Sigmoid colon (tissue), 7 donors: ENCODE data around the gene MDP1. TPM values are rescaled to one million over a fixed set of nuclear protein-coding genes. Genes with fewer than 3 reads are reported as not detected.

Source experiments
- DNase-seq: peaks from one replicate; pipeline ENCODE4 v3.0.0-alpha.2; 2019
- H3K27ac ChIP-seq, 4 donors: fragments of 200-600 bp; sonication (generic); one replicate each; pipeline ENCODE4 v1.5.1; 2016 to 2019; ENCODE audit warnings: mild to moderate bottlenecking in 1 of 4
- H3K27me3 ChIP-seq, 3 donors: fragments of 200-600 bp; sonication (generic); one replicate each; pipeline ENCODE4 v1.5.1; 2019; ENCODE audit warnings: mild to moderate bottlenecking in 1 of 3
- H3K36me3 ChIP-seq, 4 donors: fragments of 200-600 bp; sonication (generic); one replicate each; pipeline ENCODE4 v1.5.1; 2016 to 2019
- H3K4me1 ChIP-seq, 4 donors: fragments of 200-600 bp; sonication (generic); one replicate each; pipeline ENCODE4 v1.5.1; 2017 to 2019
- H3K4me3 ChIP-seq, 4 donors: fragments of 200-600 bp; sonication (generic); one replicate each; pipeline ENCODE4 v1.5.1; 2017 to 2019; ENCODE audit warnings: mild to moderate bottlenecking in 2 of 4, moderate library complexity in 1 of 4
- H3K9me3 ChIP-seq, 4 donors: fragments of 200-600 bp in 3 of 4; sonication (generic) in 3 of 4; one replicate each; pipeline versions ENCODE4 v1.5.1 to v1.6.1; 2013 to 2019
- EP300 ChIP-seq, 4 donors: sonication (generic); formaldehyde crosslinking; IDR thresholded peaks; one replicate each; pipeline ENCODE4 v1.6.1; 2017; ENCODE audit warnings: antibody characterized with exemption in 4 of 4
- POLR2A ChIP-seq, 2 donors: fragments of 450-650 bp; IDR thresholded peaks; one replicate each; pipeline ENCODE4 v1.6.1; 2016; ENCODE audit warnings: antibody characterized with exemption in 2 of 2, mild to moderate bottlenecking in 2 of 2, moderate library complexity in 2 of 2
- POLR2AphosphoS5 ChIP-seq, 4 donors: sonication (generic); formaldehyde crosslinking; IDR thresholded peaks; one replicate each; pipeline ENCODE4 v1.6.1; 2017; ENCODE audit warnings: antibody characterized with exemption in 4 of 4
- WGBS, 2 donors: extraction: QIAGEN DNeasy Blood & Tissue Kit; methylation state at CpG; one replicate each; pipeline ENCODE4 v1.1.7; 2013; 5-methylcytosine and 5-hydroxymethylcytosine counted together
- intact Hi-C: fragments of 100-400 bp; cut with DNase I; formaldehyde crosslinking; loops from one replicate; pipeline ENCODE4 v1.15.1; 2023
- polyA plus RNA-seq, 3 donors: library from polyadenylated mRNA; stranded (reverse); fragments of 200-250 nt; gene quantifications; one replicate each; pipeline ENCODE4 v1.2.3, GENCODE V29; 2013
- total RNA-seq, 4 donors: library from RNA; depleted of rRNA; stranded (reverse); fragments of >200 nt; gene quantifications; one replicate each; pipeline ENCODE4 v1.1.0, GENCODE V29; 2016
- TF ChIP-seq, protein P1 (sequence below), 4 experiments: fragments of 450-650 bp in 3 of 4; fragments of 200-600 bp in 1 of 4; IDR thresholded peaks; one replicate each; pipeline ENCODE4 v1.5.1; 2016 to 2019; ENCODE audit warnings: antibody characterized with exemption in 4 of 4, mild to moderate bottlenecking in 3 of 4, moderate library complexity in 2 of 4
- donor health status: healthy with polysubstance abuse.
- donor health status: Bipolar disorder and iron deficiency.
- donor health status: healthy.

Gene MDP1
- total and polyA plus RNA-seq, 7 donors = 15.1 to 34.2 (median 28.8) TPM

DNA sequence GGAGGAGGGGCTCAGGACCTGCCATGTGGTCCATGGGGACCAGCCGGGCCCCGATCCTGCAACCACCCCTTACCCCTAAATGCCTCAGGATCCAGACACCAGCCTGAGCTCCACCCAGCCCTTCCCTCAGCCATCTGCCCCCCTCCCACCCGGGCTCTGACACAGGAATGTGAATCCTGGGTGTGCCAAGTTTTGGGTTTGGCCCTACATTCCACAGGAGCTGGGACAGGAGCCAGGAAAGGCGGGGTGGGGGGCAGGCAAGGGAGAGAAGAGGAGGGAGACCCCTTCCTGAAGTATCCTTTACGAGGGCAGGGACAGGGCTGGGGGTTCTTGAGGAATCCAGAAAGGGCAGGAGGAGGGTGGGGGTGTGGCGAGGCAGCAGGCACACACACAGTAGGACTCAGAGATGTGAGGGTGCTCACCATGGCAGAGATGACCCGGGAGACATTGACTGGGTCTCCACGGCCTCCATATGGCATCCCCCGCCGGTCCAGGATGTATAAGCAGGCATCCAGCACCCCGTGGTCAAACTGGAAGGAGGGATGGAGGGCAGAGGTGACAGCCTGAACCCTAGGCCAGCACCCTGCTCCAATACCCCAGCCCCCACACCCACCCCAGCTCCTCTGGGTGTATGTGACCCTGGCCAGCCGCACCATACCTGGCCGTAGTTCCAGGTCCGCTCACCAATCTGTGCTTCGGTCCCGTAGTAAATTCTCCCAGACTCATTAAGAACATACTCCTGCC is 43.6 kb upstream of the MDP1 start:
- DNase-seq = no peak
- Histone ChIP-seq H3K27me3 (no peaks in the 10 kb centered on the region), H3K4me1 (no peaks in the 10 kb centered on the region), H3K9me3 (no peaks in the 10 kb centered on the region), H3K4me3 (no peak overlapping the region), H3K36me3 (no peaks in the 10 kb centered on the region), H3K27ac (no peak overlapping the region)
- no peak for TF ChIP-seq POLR2AphosphoS5 (IDR thresholded peaks at IDR 0.05)
- no peak for TF ChIP-seq POLR2A (IDR thresholded peaks at IDR 0.05)
- TF ChIP-seq, protein P1, sequence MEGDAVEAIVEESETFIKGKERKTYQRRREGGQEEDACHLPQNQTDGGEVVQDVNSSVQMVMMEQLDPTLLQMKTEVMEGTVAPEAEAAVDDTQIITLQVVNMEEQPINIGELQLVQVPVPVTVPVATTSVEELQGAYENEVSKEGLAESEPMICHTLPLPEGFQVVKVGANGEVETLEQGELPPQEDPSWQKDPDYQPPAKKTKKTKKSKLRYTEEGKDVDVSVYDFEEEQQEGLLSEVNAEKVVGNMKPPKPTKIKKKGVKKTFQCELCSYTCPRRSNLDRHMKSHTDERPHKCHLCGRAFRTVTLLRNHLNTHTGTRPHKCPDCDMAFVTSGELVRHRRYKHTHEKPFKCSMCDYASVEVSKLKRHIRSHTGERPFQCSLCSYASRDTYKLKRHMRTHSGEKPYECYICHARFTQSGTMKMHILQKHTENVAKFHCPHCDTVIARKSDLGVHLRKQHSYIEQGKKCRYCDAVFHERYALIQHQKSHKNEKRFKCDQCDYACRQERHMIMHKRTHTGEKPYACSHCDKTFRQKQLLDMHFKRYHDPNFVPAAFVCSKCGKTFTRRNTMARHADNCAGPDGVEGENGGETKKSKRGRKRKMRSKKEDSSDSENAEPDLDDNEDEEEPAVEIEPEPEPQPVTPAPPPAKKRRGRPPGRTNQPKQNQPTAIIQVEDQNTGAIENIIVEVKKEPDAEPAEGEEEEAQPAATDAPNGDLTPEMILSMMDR (IDR thresholded peaks at IDR 0.05) = no peak
- TF ChIP-seq EP300 (IDR thresholded peaks at IDR 0.05) = no peak
- intact Hi-C loops = no loop called here
- 82 to 87% methylated on average over 16 of the region's 16 CpGs for WGBS, 2 donors

DNA sequence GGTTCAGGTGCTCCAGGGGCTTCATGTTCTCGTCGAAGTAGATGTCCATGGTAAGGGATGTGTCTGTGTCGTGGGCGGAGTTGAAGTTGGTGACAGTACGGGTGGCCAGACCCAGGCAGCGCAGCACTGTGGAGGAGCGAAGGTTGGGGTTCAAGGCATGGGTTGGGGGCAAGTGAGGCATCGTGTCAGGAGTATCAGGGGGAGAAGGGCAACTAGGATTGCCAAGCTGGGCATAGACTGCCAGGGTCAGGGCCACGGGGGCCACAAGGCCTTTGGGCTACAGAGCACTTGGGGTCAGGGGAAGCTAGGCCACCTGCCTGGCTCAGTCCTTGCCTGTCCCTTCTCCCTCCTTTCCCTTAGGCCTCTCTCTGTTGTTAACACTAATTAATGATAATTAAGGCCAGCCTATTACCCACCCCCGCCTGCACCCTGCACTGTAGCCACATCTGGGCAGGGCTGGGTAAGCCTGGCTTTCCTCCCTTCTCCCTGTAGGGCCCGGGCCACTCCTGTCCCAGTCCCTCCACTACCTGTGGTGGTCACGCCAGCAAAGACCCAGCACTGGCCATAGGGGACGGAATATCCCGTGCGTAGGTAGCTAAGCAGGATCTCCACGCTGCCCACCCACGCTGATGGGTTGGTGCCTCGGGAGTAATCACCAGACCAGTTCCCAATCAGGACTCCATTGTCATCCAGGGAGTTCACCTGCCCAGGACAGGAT is 42.8 kb upstream of the MDP1 start:
- no peak overlapping the region for H3K4me3 ChIP-seq
- no peak for TF ChIP-seq EP300 (IDR thresholded peaks at IDR 0.05)
- TF ChIP-seq, protein P1 (IDR thresholded peaks at IDR 0.05) = no peak
- intact Hi-C loops = no loop called here
- no peaks in the 10 kb centered on the region for H3K4me1 ChIP-seq
- no peaks in the 10 kb centered on the region for H3K27me3 ChIP-seq
- no peak overlapping the region for H3K27ac ChIP-seq
- H3K9me3 ChIP-seq = no peaks in the 10 kb centered on the region
- WGBS, 2 donors = 96% methylated on average over 18 of the region's 18 CpGs
- DNase-seq = no peak
- no peaks in the 10 kb centered on the region for H3K36me3 ChIP-seq

DNA sequence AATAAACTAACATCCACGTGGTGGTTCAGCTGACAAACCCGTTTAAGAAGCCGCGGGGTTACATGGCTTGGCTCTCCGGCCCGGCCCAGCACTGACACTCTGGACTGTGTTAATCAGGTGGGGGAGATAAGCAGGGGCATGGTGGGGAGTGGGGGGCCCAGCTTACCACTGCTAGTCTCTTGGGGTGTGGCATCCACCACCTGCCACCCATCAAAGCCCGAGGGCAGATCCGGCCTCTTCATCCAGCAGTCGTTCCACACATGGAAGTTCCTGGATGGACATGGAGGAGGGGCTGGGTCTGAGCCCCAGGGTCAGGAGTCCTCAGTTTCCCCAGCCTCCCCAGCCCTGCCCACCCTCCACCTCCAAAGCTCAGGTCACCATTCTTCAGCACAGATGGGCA is 42.3 kb upstream of the MDP1 start:
- Histone ChIP-seq H3K27me3 (no peaks in the 10 kb centered on the region), H3K9me3 (no peaks in the 10 kb centered on the region), H3K36me3 (no peaks in the 10 kb centered on the region), H3K4me1 (no peaks in the 10 kb centered on the region), H3K4me3 (no peak overlapping the region), H3K27ac (no peak overlapping the region)
- no peak for TF ChIP-seq POLR2A (IDR thresholded peaks at IDR 0.05)
- no peak for DNase-seq
- intact Hi-C loops = no loop called here
- 89 to 92% methylated on average over 9 of the region's 9 CpGs for WGBS, 2 donors

DNA sequence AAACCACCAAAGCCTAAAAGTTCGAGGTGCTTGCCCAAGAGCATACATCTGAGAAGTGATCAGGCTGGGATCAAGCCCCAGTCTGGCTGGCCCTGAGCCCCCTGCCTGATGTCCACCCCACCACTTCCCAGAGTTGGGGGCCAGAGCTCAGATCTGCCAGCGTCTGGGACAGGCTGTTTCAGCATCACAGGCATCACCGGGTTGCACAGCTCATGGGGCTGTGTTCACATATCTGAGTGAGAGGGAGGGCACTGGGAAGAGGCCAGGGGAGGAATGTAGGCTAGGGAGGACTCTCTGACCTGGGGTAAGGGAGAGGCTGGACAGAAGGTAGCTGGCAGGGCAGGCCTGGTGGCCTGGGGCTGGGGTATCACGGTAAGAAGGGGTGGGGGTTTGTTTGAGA is 41.1 kb upstream of the MDP1 start:
- TF ChIP-seq POLR2A (IDR thresholded peaks at IDR 0.05) = no peak
- no peak for TF ChIP-seq EP300 (IDR thresholded peaks at IDR 0.05)
- no peak for TF ChIP-seq POLR2AphosphoS5 (IDR thresholded peaks at IDR 0.05)
- TF ChIP-seq, protein P1 (IDR thresholded peaks at IDR 0.05) = no peak
- intact Hi-C loops = no loop called here
- DNase-seq = no peak
- Histone ChIP-seq H3K9me3 (no peaks in the 10 kb centered on the region), H3K4me1 (no peaks in the 10 kb centered on the region), H3K27me3 (no peaks in the 10 kb centered on the region), H3K36me3 (no peaks in the 10 kb centered on the region), H3K27ac (no peak overlapping the region), H3K4me3 (no peak overlapping the region)
- WGBS, 2 donors = 86 to 87% methylated on average over 4 of the region's 4 CpGs

DNA sequence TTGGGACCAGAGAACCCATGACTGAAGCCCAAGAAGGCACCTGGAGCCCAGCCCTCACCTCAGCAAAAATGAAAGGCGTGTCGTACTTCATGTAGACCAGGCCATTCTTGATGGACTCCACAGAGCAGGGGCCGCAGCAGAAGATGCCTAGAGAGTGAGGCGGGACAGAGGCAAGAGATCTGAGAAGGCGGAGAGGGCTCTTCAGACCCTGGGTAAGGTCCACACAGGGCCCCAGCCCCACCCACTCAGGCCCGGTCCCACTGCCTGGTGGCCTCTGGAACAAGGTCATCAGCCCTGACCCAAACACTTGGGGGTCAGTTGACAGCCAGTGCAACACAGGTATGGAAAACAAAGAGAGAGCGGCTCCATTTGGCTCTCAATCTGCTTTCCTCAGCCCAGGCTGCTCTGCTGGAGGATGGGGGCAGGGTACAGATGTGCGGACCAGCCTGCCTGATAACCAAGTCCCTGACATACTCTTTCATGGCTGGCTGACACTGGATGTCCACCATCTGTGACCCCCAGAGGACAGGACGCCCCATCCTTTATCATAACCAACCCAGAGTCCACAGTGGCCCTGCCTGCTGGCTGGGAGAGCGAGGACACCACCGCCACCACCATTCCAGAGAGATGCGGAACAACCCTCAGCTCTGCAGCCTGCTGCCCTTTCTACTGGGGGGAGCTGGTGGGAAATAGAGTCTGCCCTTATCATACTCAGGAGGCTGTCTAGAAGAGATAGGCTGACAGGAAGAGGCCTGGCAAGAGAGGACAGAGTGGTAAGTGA is 40.3 kb upstream of the MDP1 start:
- no peaks in the 10 kb centered on the region for H3K36me3 ChIP-seq

More for the DNA sequence above, 40.3 kb upstream of the MDP1 start:
- DNase-seq = no peak
- H3K4me3 ChIP-seq = no peak overlapping the region
- intact Hi-C loops = no loop called here
- H3K4me1 ChIP-seq = no peaks in the 10 kb centered on the region
- WGBS, 2 donors = 95 to 96% methylated on average over 12 of the region's 12 CpGs
- no peaks in the 10 kb centered on the region for H3K9me3 ChIP-seq
- H3K27ac ChIP-seq = no peak overlapping the region
- H3K27me3 ChIP-seq = no peaks in the 10 kb centered on the region
- TF ChIP-seq EP300 (IDR thresholded peaks at IDR 0.05) = no peak
- no peak for TF ChIP-seq POLR2AphosphoS5 (IDR thresholded peaks at IDR 0.05)
- no peak for TF ChIP-seq POLR2A (IDR thresholded peaks at IDR 0.05)
- TF ChIP-seq, protein P1 (IDR thresholded peaks at IDR 0.05) = no peak
